ENCODE data around the gene MKX. TPM values are rescaled to one million over a fixed set of nuclear protein-coding genes. Genes with fewer than 3 reads are reported as not detected.

MKX gene
- total and polyA plus RNA-seq, 4 donors: 0.57 to 3.0 (median 2.0) TPM; not detected in 1

DNA sequence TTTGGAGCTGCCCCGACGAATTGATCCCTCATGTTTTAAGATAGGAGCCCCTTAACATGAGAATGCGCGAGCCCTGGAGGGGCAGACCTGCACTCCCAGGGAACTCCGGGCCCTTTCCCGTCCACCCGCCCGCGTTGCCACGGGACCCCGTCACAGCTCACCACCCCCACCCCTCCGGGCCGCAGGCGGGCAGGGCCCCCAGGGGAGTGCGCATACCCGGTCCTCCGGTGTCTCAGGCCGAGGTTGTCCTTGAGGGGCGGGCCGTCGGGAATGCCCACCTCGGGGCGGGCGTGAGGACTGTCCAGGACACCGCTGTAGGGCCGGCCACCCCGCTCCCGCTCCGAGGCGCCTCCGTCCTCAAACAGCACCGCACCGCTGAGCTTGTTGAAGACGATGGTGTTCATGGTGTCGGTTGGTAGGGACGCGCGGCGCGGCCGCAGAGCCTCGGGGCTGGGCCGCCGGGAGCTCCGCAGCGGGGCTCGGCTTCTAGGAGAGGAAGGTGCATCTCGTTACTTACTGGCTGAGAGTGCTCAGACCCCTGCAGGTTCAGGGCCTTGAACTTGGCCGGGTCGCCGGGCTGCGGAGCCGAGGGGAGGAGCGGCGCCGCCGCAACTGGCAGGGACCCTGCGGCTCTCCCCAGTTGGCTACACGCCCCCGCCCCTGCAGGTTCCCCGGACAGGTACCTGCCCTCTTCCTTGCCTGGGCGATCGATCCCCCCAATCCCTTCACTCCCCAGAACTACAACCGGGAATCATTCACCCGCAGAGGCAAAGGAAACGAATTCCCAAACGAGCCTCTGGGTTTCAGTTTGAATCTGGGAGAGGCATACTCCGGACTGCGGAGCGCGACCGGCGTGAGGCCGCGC is 2.4 kb downstream of the MKX start:
- Histone ChIP-seq H3K36me3 (ENCODE audit: control insufficient read depth in 4 of 4, insufficient read depth in 3 of 4, low read depth in 1 of 4, low read length in 3 of 4) (no peaks in the 10 kb centered on the region), H3K4me3 (ENCODE audit: low read depth in 1 of 3, low read length in 3 of 3) (peak overlapping the region; percentile 57 to 78 (median 76)), H3K4me1 (ENCODE audit: control insufficient read depth in 4 of 4, insufficient read depth in 4 of 4, low read length in 3 of 4) (peaks cover 26 to 51% (median 41%) of the 10 kb centered on the region in 4 donors), H3K27ac (ENCODE audit: low read depth in 1 of 2, low read length in 2 of 2) (peak overlapping the region; percentile 75 to 88), H3K27me3 (ENCODE audit: control insufficient read depth in 4 of 4, insufficient read depth in 4 of 4, low read length in 3 of 4) (peaks cover 2 to 11% (median 5%) of the 10 kb centered on the region in 4 donors), H3K9me3 (ENCODE audit: control insufficient read depth in 4 of 4, low read length in 3 of 4) (no peaks in the 10 kb centered on the region), H3K9ac (ENCODE audit: low read depth in 1 of 2, low read length in 2 of 2) (peak overlapping the region; percentile 56 to 80)
- TF ChIP-seq RXRA (IDR thresholded peaks at IDR 0.05): no peak
- TF ChIP-seq SP1 (IDR thresholded peaks at IDR 0.05): no peak
- TF ChIP-seq FOXA1 (IDR thresholded peaks at IDR 0.05): no peak
- no peak for TF ChIP-seq ATF3 (IDR thresholded peaks at IDR 0.05)
- TF ChIP-seq GABPA (IDR thresholded peaks at IDR 0.05 in 1 of 2, conservative IDR thresholded peaks at IDR 0.05 in 1 of 2): no peak
- TF ChIP-seq NR2F2 (IDR thresholded peaks at IDR 0.05): no peak
- DNase-seq (ENCODE audit: low spot score): no peak
- WGBS: 1% methylated on average over 75 of the region's 75 CpGs

DNA sequence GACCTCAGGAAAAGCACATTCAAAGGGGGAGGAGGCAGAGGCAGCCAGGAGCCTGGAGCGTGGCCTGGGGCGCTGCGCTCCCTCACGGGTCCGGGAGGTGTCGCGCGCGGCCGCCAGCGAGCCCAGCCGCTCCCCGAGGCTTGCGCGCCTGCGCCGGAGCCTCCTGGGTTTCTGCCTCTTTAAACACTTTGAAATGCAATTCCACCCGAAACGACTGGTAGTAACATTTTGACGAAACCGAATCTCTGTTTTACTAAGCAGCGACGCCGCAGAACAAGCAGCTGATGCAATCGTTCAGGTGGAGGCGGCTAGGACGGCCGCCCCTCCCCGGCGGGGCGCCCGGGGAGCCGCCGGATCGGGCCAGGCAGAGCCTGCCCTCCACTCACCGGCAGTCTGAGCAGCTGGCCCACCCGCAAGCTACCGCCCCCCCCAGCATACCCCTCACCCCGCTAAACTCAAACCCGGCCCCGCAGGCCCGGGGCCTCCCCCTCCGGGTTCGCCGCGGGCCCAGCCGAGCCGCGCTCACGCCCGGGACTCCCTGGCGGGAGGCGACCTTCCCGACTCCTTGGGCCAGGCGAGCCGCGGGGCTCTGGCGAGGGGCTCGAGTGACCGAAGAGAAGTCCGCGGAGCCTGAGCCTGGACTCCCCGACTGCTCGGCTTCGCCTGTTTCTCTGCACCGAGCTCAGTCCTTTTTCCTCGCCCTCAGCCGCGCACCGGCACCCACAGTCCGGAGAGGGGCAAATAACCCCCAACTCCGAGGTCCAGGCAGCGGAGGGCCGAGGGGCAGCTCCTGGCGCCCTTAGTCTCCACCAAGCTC is 3.2 kb downstream of the MKX start:
- Histone ChIP-seq H3K36me3 (ENCODE audit: control insufficient read depth in 4 of 4, insufficient read depth in 3 of 4, low read depth in 1 of 4, low read length in 3 of 4) (no peaks in the 10 kb centered on the region), H3K27me3 (ENCODE audit: control insufficient read depth in 4 of 4, insufficient read depth in 4 of 4, low read length in 3 of 4) (peaks cover 2 to 11% (median 5%) of the 10 kb centered on the region in 4 donors), H3K4me3 (ENCODE audit: low read depth in 1 of 3, low read length in 3 of 3) (peak overlapping the region; percentile 38 to 78 (median 76)), H3K9ac (ENCODE audit: low read depth in 1 of 2, low read length in 2 of 2) (peak overlapping the region; percentile 56 to 80), H3K4me1 (ENCODE audit: control insufficient read depth in 4 of 4, insufficient read depth in 4 of 4, low read length in 3 of 4) (peaks cover 26 to 51% (median 41%) of the 10 kb centered on the region in 4 donors), H3K27ac (ENCODE audit: low read depth in 1 of 2, low read length in 2 of 2) (peak overlapping the region; percentile 75 to 88), H3K9me3 (ENCODE audit: control insufficient read depth in 4 of 4, low read length in 3 of 4) (no peaks in the 10 kb centered on the region)
- TF ChIP-seq YY1 (IDR thresholded peaks at IDR 0.05) (peak; percentile 26), GABPA (IDR thresholded peaks at IDR 0.05 in 1 of 2, conservative IDR thresholded peaks at IDR 0.05 in 1 of 2) (no peak), EGR1 (IDR thresholded peaks at IDR 0.05; ENCODE audit: low read depth in 2 of 2) (no peak), RAD21 (IDR thresholded peaks at IDR 0.05) (peak; percentile 77 to 79), TAF1 (conservative IDR thresholded peaks at IDR 0.05) (peak; percentile 54), HNF4A (conservative IDR thresholded peaks at IDR 0.05) (peak in 1 of 2 donors; percentile 20), ATF3 (IDR thresholded peaks at IDR 0.05) (peak; percentile 46), SP1 (IDR thresholded peaks at IDR 0.05) (peak; percentile 29)
- TF ChIP-seq, protein P1, sequence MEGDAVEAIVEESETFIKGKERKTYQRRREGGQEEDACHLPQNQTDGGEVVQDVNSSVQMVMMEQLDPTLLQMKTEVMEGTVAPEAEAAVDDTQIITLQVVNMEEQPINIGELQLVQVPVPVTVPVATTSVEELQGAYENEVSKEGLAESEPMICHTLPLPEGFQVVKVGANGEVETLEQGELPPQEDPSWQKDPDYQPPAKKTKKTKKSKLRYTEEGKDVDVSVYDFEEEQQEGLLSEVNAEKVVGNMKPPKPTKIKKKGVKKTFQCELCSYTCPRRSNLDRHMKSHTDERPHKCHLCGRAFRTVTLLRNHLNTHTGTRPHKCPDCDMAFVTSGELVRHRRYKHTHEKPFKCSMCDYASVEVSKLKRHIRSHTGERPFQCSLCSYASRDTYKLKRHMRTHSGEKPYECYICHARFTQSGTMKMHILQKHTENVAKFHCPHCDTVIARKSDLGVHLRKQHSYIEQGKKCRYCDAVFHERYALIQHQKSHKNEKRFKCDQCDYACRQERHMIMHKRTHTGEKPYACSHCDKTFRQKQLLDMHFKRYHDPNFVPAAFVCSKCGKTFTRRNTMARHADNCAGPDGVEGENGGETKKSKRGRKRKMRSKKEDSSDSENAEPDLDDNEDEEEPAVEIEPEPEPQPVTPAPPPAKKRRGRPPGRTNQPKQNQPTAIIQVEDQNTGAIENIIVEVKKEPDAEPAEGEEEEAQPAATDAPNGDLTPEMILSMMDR (IDR thresholded peaks at IDR 0.05; ENCODE audit: low read depth, low read length, missing input control): peak; percentile 87
- WGBS: under 1% methylated on average over 75 of the region's 75 CpGs
- DNase-seq (ENCODE audit: low spot score): peak; percentile 65

Measured in liver (tissue), 9 donors.